Naive B cell (primary cell): ENCODE data around the gene ZNF296. TPM values are rescaled to one million over a fixed set of nuclear protein-coding genes. Genes with fewer than 3 reads are reported as not detected.
"Not testable (repeated sequence)": the region's sequence is repeated elsewhere in the genome, so short reads cannot be mapped to it uniquely, and the experiment has no call there.

Experiments
- ATAC-seq, 2 donors: fragments of 150-1000 bp; cut with Tn5 transposase; 2 replicates each; pipeline ENCODE4 v1.10.0; 2021; ENCODE audit warnings: low read depth in 2 of 2, mild to moderate bottlenecking in 2 of 2, moderate library complexity in 2 of 2
- DNase-seq: peaks from one replicate; pipeline ENCODE4 v3.0.0; 2022
- H3K27ac Mint-ChIP-seq, 6 donors: one replicate each; pipeline ENCODE4 v1.8.0; 2020 to 2022; ENCODE audit warnings: mild to moderate bottlenecking in 6 of 6, mixed read lengths in 6 of 6, moderate library complexity in 5 of 6, inconsistent platforms in 2 of 6
- H3K27me3 Mint-ChIP-seq, 3 donors: one replicate each; pipeline ENCODE4 v1.8.0; 2021 to 2022; ENCODE audit warnings: mixed read lengths in 3 of 3, mild to moderate bottlenecking in 1 of 3
- H3K36me3 Mint-ChIP-seq, 2 donors: one replicate each; pipeline ENCODE4 v1.8.0; 2020 to 2022; ENCODE audit warnings: mixed read lengths in 2 of 2, inconsistent platforms in 1 of 2, mild to moderate bottlenecking in 1 of 2
- H3K4me1 Mint-ChIP-seq, 3 donors: one replicate each; pipeline ENCODE4 v1.8.0; 2020 to 2022; ENCODE audit warnings: mixed read lengths in 3 of 3, inconsistent platforms in 1 of 3, mild to moderate bottlenecking in 1 of 3, moderate library complexity in 1 of 3
- H3K4me3 Mint-ChIP-seq, 8 donors: one replicate each; pipeline ENCODE4 v1.8.0; 2020 to 2022; ENCODE audit warnings: mild to moderate bottlenecking in 8 of 8, mixed read lengths in 8 of 8, moderate library complexity in 8 of 8, inconsistent platforms in 2 of 8
- H3K9me3 Mint-ChIP-seq, 7 donors: one replicate each; pipeline ENCODE4 v1.8.0; 2020 to 2022; ENCODE audit warnings: mixed read lengths in 7 of 7, mild to moderate bottlenecking in 5 of 7, inconsistent platforms in 2 of 7, moderate library complexity in 1 of 7
- polyA plus RNA-seq, 6 donors: library from polyadenylated mRNA; unstranded; fragments of 300-500 nt; fragmentation: Illumina TruSeq; gene quantifications; one replicate each; pipeline ENCODE4 v1.2.3, GENCODE V29; 2021; ENCODE audit warnings: low read depth in 6 of 6

Gene ZNF296
- polyA plus RNA-seq, 6 donors from 2014 or later, result 7.2 to 35.9 (median 13.7) TPM

DNA sequence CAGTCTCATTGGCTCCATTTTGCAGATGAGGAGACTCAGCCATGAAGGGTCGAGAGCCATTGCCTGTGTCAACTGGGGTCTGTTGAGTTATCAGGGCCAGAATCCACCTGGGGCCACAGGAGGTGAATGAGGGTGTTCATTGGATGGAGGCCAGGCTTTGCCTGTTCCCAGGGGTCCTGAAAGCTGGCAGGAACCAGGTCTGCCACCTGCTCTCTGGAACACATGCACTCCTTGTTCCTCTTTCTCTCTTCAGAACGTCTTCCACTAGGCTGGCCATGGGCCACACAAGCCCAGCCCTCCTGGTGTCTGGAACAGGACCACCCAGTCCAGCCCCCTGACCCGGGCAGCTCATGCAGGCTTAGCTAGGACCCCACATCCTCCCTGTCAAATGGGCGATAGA is 37.8 kb upstream of the ZNF296 start:
- H3K9me3 Mint-ChIP-seq, result no peaks in the 10 kb centered on the region
- H3K4me3 Mint-ChIP-seq, result peak overlapping the region in 2 of 8 donors; percentile 18 to 55
- peak overlapping the region in 2 of 6 donors; percentile 59 to 78 for H3K27ac Mint-ChIP-seq
- H3K27me3 Mint-ChIP-seq, result no peaks in the 10 kb centered on the region
- ATAC-seq (peak in 1 of 2 donors; percentile 30), DNase-seq (no peak)
- no peaks in the 10 kb centered on the region for H3K36me3 Mint-ChIP-seq
- peaks cover 43 to 89% (median 78%) of the 10 kb centered on the region in 3 donors for H3K4me1 Mint-ChIP-seq

DNA sequence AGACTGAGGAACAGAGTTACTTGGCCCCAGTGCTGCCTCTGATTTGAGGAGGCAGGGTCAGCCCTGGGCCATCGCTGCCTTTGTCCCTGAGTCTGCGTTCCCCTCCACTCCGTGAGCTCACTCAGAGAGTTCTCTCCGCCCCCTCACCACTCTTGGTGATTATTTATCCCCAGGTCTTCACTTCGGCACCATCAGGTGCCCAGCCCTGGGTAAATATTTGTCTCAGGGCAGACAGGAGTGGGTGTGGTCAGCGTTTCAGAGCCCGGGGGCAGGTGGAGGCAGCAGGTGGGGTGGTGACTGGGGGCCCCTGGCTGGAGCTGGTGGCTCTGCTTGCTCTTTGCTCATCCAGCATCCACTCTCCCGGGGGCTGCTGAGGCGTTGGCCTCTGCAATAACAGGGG is 37.4 kb upstream of the ZNF296 start:
- Mint-ChIP-seq H3K9me3 (no peaks in the 10 kb centered on the region), H3K4me3 (peak overlapping the region in 3 of 8 donors; percentile 15 to 80 (median 55)), H3K27ac (peak overlapping the region in 1 of 6 donors; percentile 78), H3K4me1 (peaks cover 39 to 89% (median 75%) of the 10 kb centered on the region in 3 donors), H3K27me3 (no peaks in the 10 kb centered on the region), H3K36me3 (no peaks in the 10 kb centered on the region)
- ATAC-seq (no peak), DNase-seq (no peak)

DNA sequence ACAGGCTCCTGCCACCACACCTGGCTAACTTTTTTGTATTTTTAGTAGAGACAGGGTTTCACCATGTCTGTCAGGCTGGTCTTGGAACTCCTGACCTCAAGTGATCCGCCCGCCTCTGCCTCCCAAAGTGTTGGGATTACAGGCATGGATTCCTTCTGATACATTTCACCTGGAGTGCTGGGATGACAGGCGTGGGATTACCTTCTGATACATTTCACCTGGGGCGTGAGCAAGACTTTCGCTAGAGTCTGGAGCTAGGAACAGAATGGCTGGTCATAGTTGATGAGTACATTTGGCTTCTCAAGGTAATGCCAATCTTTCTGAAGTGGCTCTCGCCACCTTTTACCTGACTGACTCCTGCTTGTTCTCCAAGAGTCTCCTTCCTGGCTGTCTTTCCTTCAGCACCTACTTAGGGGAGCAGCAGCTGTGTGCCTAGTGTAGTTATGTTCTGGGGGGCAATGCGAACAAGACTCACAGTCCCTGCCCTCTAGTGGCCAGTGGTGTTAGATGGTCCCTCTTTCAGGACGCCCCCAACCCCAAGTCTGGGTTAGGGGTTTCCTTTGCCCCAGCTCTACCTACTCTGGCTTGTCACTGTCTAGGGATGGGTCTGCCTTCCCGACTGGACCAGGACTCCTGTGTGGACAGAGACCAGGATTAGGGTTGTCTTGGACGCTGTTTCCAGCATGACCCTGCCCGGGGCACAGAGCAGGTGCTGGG is 36.0 kb upstream of the ZNF296 start:
- Mint-ChIP-seq H3K27me3 (no peaks in the 10 kb centered on the region), H3K36me3 (no peaks in the 10 kb centered on the region), H3K27ac (peak overlapping the region in 2 of 6 donors; percentile 47 to 59), H3K4me3 (no peak overlapping the region), H3K9me3 (no peaks in the 10 kb centered on the region), H3K4me1 (peaks cover 34 to 88% (median 75%) of the 10 kb centered on the region in 3 donors)
- no peak for ATAC-seq
- no peak for DNase-seq

DNA sequence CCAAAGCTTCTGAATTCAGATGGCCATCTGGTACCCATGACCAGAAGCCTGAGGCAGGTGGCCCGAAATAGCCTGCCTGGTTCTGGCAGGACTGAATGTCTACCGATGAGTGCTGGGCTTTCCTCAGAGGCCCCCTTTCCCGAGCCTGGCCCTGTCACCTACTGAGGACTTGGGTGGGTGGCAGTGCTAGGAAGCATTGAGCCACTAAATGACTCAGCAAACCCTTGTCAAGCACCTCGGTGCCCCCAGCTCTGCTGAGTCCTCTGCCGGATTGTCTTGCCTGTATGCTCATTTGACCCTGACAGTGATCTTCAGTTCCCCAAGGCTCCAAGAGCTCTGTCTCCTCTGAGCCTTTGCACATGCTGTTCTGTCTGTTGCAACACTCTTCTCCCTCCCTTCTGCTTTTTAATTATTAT is 34.6 kb upstream of the ZNF296 start:
- Mint-ChIP-seq H3K9me3 (no peaks in the 10 kb centered on the region), H3K27ac (peak overlapping the region in 1 of 6 donors; percentile 50), H3K4me3 (no peak overlapping the region), H3K36me3 (no peaks in the 10 kb centered on the region), H3K27me3 (no peaks in the 10 kb centered on the region), H3K4me1 (peaks cover 27 to 79% (median 75%) of the 10 kb centered on the region in 3 donors)
- ATAC-seq (no peak), DNase-seq (no peak)

DNA sequence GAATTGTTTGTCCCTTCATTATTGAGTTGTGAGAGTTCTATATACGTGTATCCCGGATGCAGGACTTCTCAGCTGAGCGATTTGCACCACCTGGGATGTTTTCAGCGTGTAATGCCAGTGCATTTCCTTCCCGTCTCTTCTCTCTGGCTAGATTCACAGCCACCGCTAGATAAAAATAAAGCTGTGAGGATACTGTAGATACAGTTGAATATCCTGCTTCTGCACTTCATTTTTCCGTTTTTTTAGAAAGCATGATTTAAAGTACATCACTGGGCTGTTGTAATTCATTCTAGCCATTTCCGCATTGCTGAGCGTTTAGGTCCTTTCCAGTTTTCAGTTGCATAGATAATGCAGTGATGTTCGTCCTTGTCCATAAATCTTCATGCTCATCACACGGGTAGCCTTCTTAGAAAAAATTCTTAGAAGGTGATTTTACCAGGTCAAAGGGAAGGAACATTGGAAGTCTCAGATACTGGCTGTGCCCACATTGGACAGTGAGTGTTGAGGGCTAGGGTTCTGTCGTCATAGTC is 31.4 kb upstream of the ZNF296 start:
- Mint-ChIP-seq H3K4me1 (peaks cover 46 to 83% (median 77%) of the 10 kb centered on the region in 3 donors), H3K27ac (peak overlapping the region in 3 of 6 donors; percentile 38 to 76 (median 50)), H3K4me3 (peak overlapping the region in 4 of 8 donors; percentile 33 to 65 (median 52))

DNA sequence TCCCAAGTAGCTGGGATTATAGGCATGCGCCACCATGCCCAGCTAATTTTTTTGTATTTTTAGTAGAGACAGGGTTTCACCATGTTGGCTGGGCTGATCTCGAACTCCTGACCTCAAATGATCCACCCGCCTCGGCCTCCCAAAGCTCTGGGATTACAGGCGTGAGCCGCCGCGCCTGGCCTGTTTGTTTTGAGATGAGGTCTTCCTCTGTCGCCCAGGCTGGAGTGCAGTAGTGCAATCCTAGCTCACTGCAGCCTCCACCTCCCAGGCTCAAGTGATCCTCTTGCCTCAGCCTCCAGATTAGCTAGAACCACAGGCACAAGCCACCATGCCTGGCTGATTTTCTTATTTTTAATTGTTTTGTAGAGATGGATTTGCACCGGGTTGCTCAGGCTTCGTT is 30.1 kb upstream of the ZNF296 start:
- peak overlapping the region in 1 of 8 donors; percentile 44 for H3K4me3 Mint-ChIP-seq
- not testable (repeated sequence) for ATAC-seq, H3K36me3 Mint-ChIP-seq, DNase-seq, H3K9me3 Mint-ChIP-seq, H3K27me3 Mint-ChIP-seq
- peaks cover 42 to 82% (median 77%) of the 10 kb centered on the region in 3 donors for H3K4me1 Mint-ChIP-seq
- peak overlapping the region in 2 of 6 donors; percentile 27 to 54 for H3K27ac Mint-ChIP-seq

More for the DNA sequence above, 31.4 kb upstream of the ZNF296 start:
- Mint-ChIP-seq H3K27me3 (no peaks in the 10 kb centered on the region), H3K36me3 (no peaks in the 10 kb centered on the region), H3K9me3 (no peaks in the 10 kb centered on the region)
- DNase-seq (no peak), ATAC-seq (no peak)

DNA sequence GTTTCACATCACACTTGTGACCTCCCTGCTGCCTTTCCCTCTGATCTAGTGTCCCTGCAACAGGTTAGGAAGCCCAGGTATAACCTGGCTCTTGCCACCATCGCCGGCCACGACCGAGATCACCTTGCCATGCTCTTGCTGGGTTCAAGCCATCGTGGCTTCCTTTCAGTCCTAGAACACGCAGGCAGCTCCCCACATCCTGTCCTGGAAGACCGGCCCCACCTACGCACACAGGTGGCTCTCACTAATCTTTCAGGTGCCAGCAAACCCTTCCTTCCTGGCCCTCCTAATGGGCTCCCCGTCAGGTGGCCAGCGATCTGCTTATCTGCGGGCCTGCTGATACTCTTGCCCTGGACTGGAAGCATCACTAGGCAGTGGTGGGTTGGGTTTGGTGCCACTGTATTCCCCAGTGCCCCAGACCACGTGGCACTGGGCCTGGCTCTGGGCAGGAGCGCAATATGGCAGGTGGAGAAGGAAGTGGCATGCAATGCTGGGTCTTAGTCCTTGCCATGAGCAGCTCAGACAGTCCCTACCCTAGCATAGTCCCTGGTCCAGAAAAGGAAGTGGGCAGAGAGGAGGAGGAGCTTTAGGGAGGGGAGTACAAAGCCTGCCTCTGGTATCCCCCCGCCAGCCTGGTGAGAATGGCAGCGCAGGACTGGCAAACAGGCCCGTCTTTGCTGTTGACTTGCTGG is 28.5 kb upstream of the ZNF296 start:
- Mint-ChIP-seq H3K36me3 (no peaks in the 10 kb centered on the region), H3K4me3 (peak overlapping the region in 6 of 8 donors; percentile 24 to 81 (median 72)), H3K4me1 (peaks cover 46 to 79% (median 74%) of the 10 kb centered on the region in 3 donors), H3K9me3 (no peaks in the 10 kb centered on the region), H3K27ac (peak overlapping the region in 3 of 6 donors; percentile 63 to 95 (median 84)), H3K27me3 (no peaks in the 10 kb centered on the region)
- DNase-seq, result no peak
- no peak for ATAC-seq

DNA sequence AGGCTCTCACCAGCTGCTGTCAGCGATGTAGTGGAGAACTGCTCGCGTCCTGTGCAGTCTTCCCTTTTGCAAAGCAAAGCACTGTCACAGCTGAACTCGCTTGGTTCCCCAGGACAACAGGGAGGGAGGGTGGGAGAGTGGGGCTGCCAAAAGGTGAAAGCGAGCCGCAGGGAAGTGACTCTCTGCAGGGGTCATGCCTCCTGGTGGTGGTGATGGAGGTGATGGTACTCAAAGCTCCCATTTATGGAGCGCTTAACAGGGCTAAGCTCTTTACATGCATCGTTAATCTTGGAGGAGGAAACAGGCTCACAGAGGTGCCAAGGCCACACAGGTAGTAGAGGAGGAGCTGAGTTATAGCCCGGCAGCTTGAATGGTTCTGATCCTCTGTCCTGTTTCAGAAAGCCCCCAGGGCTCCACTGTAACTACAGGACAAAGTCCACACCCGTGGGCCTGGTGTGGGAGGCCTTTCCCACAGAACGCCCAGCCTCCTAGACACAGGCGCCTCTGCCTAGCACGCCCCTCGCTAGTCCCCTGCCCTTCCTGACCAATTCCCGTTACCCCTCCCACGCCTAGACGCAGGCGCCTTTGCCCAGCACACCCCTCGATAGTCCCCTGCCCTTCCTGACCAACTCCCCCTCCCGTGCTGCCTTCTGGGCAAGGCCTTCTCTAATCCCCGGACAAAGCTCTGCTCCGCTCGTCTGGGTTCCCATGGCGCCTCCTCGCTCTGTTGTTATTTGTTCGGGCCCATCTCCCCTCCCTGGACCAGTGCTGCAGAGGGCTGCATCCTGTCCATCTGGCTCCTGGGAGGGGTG is 27.4 kb upstream of the ZNF296 start:
- peaks cover 52 to 80% (median 79%) of the 10 kb centered on the region in 3 donors for H3K4me1 Mint-ChIP-seq
- ATAC-seq, result peak; percentile 65 to 66

DNA sequence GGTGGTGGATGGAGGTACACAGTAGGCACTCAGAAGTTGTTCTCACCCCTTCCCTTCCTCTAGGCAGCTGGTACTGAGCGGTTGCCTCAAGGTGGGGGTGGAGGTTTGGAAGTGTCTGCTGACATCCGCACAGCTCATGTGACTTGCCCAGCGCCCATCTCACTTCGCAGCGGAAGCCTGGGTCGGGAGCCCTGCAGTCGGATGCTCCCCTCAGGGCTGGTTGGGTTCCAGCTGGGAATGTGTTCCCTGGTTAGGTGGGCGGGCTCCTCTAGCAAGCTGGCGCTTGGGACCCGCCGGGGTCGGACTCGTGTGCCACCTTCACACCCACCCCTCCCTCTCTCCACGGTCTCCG is 26.9 kb upstream of the ZNF296 start:
- Mint-ChIP-seq H3K27me3 (no peaks in the 10 kb centered on the region), H3K36me3 (no peaks in the 10 kb centered on the region), H3K4me3 (peak overlapping the region in 7 of 8 donors; percentile 40 to 85 (median 74)), H3K4me1 (peaks cover 52 to 80% (median 80%) of the 10 kb centered on the region in 3 donors), H3K27ac (peak overlapping the region in 4 of 6 donors; percentile 66 to 94 (median 79)), H3K9me3 (no peaks in the 10 kb centered on the region)
- peak; percentile 31 for DNase-seq
- ATAC-seq, result peak; percentile 86 to 89

More for the DNA sequence above, 27.4 kb upstream of the ZNF296 start:
- DNase-seq, result no peak
- no peaks in the 10 kb centered on the region for H3K36me3 Mint-ChIP-seq
- no peaks in the 10 kb centered on the region for H3K9me3 Mint-ChIP-seq
- peak overlapping the region; percentile 17 to 85 (median 70) for H3K4me3 Mint-ChIP-seq
- peak overlapping the region; percentile 33 to 94 (median 78) for H3K27ac Mint-ChIP-seq
- no peaks in the 10 kb centered on the region for H3K27me3 Mint-ChIP-seq

DNA sequence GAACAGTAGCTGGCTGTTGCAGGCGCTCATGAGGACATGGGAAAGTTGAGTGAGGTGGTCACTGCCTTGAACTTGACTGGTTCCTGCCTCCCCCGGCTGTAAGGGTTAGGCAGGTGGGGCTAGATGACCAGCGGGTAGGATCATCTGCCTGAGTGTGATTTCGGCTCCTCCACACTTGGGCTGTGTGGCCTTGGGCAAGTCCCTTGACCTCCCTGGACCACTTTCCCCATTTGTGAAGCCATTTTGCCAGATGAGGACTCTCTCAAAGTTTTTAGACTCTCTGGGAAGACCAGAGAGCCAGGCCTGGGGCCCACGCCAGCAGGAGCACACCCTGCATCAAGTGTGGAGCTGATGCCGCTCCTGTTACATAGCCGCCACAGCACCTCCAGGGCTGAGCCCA is 26.2 kb upstream of the ZNF296 start:
- Mint-ChIP-seq H3K27me3 (no peaks in the 10 kb centered on the region), H3K9me3 (no peaks in the 10 kb centered on the region), H3K36me3 (no peaks in the 10 kb centered on the region), H3K4me3 (peak overlapping the region in 3 of 8 donors; percentile 12 to 83 (median 19)), H3K27ac (peak overlapping the region in 1 of 6 donors; percentile 84), H3K4me1 (peaks cover 52 to 80% (median 80%) of the 10 kb centered on the region in 3 donors)
- ATAC-seq, result no peak
- DNase-seq, result no peak

DNA sequence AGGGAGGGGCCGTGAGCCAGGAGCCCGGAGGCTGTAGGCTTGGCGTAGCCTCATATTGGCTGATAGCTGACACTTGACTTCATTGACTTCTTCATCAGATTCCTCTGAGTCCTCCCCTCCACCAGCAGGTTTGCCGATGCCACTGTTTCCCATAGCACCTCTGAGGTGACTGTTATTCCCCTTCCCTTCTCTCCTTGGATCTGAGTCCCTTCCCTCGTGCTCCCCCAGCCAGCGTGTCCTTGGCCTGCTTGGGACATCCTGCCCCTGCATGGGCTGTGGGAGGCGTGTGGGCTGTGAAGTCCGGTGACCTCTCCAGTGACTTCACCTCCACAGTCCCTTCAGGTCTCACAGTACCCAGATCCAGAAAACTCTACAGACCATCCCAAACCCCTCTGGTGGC is 25.5 kb upstream of the ZNF296 start:
- peak overlapping the region in 3 of 8 donors; percentile 18 to 61 (median 21) for H3K4me3 Mint-ChIP-seq
- H3K36me3 Mint-ChIP-seq, result no peaks in the 10 kb centered on the region
- no peaks in the 10 kb centered on the region for H3K9me3 Mint-ChIP-seq
- H3K27ac Mint-ChIP-seq, result peak overlapping the region in 2 of 6 donors; percentile 46 to 81
- peaks cover 58 to 86% (median 79%) of the 10 kb centered on the region in 3 donors for H3K4me1 Mint-ChIP-seq
- no peak for ATAC-seq
- no peak for DNase-seq
- no peaks in the 10 kb centered on the region for H3K27me3 Mint-ChIP-seq

DNA sequence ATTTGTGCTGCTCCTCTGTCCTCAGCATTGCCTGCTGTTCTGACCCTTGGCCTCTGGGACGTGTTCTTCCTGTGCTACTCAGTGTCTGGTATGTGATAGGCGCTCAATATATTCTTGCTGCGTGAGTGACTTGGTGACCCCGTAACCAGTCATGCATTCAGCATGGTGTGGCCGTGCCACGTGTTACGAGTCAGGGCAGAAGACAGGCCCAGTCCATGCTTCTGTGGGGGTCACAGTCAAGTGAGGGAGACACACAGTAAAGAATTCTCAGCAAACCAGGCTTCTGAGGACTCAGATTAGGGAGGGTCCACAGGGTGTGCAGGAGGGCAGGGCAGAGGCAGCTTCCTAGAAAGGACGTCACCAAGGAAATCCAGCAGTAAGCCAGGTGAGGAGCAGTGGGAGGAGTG is 24.6 kb upstream of the ZNF296 start:
- ATAC-seq (no peak), DNase-seq (no peak)
- H3K36me3 Mint-ChIP-seq, result no peaks in the 10 kb centered on the region
- no peaks in the 10 kb centered on the region for H3K9me3 Mint-ChIP-seq
- peak overlapping the region in 2 of 6 donors; percentile 29 to 82 for H3K27ac Mint-ChIP-seq
- peaks cover 67 to 91% (median 80%) of the 10 kb centered on the region in 3 donors for H3K4me1 Mint-ChIP-seq
- H3K27me3 Mint-ChIP-seq, result no peaks in the 10 kb centered on the region
- no peak overlapping the region for H3K4me3 Mint-ChIP-seq

DNA sequence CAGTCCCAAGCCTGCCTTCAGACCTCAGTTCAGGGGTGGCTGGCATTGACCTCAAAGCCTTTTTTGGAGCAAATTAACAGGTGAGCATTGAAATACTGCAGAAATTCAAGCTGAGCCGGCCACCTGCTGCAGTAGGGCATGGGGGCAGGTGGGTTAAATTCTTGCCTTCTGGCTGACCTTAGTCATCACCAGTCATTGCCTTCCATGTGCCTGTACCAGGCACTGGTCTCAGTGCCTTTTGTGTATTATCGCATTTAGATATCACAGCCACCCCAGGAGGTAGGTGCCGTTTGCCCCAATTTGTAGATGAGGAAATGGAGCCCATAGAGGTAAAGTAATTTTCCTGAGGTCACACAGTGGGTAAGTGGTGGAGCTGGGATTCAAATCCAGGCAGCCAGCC is 23.9 kb upstream of the ZNF296 start:
- H3K4me3 Mint-ChIP-seq, result peak overlapping the region in 1 of 8 donors; percentile 33
- peaks cover 67 to 89% (median 78%) of the 10 kb centered on the region in 3 donors for H3K4me1 Mint-ChIP-seq
- ATAC-seq (no peak), DNase-seq (no peak)
- no peaks in the 10 kb centered on the region for H3K27me3 Mint-ChIP-seq
- H3K36me3 Mint-ChIP-seq, result no peaks in the 10 kb centered on the region
- no peaks in the 10 kb centered on the region for H3K9me3 Mint-ChIP-seq
- H3K27ac Mint-ChIP-seq, result peak overlapping the region in 1 of 6 donors; percentile 47
